Stimulated activated naive B cell treated with anti-CD40 and anti-IgM and Interleukin-4, amounts not matched to agents 10 μg/mL and 1 μg/mL and 100 μg/mL, for 72 hours (primary cell): Measurements from ENCODE around the gene CATSPER1.
"Not testable (repeated sequence)": the region's sequence is repeated elsewhere in the genome, so short reads cannot be mapped to it uniquely, and the experiment has no call there.

Experiments used
- ATAC-seq, 2 donors: fragments of 150-1000 bp; cut with Tn5 transposase; replicated peaks; 2 replicates each; pipeline ENCODE4 v1.10.0; 2021; ENCODE audit warnings: moderate library complexity in 1 of 2
- DNase-seq: peaks from one replicate; pipeline ENCODE4 v3.0.0; 2021
- H3K27ac Mint-ChIP-seq: one replicate; pipeline ENCODE4 v1.8.0; 2022; ENCODE audit warnings: mild to moderate bottlenecking, mixed read lengths
- H3K27me3 Mint-ChIP-seq, 2 donors: one replicate each; pipeline ENCODE4 v1.8.0; 2022; ENCODE audit warnings: mixed read lengths in 2 of 2
- H3K36me3 Mint-ChIP-seq, 2 donors: one replicate each; pipeline ENCODE4 v1.8.0; 2022; ENCODE audit warnings: mixed read lengths in 2 of 2, mild to moderate bottlenecking in 1 of 2
- H3K4me1 Mint-ChIP-seq, 2 donors: one replicate each; pipeline ENCODE4 v1.8.0; 2022; ENCODE audit warnings: mixed read lengths in 2 of 2, mild to moderate bottlenecking in 1 of 2
- H3K4me3 Mint-ChIP-seq, 2 donors: one replicate each; pipeline ENCODE4 v1.8.0; 2022; ENCODE audit warnings: mild to moderate bottlenecking in 2 of 2, mixed read lengths in 2 of 2, moderate library complexity in 1 of 2
- H3K9me3 Mint-ChIP-seq, 2 donors: one replicate each; pipeline ENCODE4 v1.8.0; 2022; ENCODE audit warnings: mixed read lengths in 2 of 2, mild to moderate bottlenecking in 1 of 2

Gene CATSPER1

DNA sequence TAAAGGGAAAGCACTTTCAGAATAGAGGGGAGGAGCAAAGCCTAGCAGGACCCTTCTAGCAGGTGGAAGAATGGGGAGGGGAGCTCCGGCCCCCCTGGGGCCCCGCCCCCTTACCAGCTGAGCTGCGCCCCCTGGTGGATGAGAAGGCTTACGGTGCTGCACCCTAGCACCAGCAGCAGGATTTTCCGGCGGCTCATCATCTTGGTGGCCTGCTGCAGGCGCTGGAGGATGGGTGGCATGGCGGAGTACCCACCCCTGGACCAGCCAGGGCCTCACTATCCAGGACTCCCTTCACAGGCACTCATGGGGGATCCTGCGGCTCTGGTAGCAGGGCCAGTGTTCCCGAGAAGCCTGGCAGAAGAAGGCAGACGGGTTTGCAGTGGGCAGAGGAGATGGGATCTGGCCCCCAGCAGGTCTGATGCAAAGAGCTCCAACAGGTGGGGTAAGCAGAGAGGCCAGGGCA, 18.9 kb upstream of the CATSPER1 start:
- H3K36me3 Mint-ChIP-seq = no peaks in the 10 kb centered on the region
- ATAC-seq (peak; percentile 96), DNase-seq (peak; percentile 65)
- peak overlapping the region; percentile 15 to 44 for H3K4me3 Mint-ChIP-seq
- H3K27ac Mint-ChIP-seq = no peak overlapping the region
- peaks cover 13 to 26% of the 10 kb centered on the region in 2 donors for H3K27me3 Mint-ChIP-seq
- H3K9me3 Mint-ChIP-seq = no peaks in the 10 kb centered on the region
- peaks cover 13 to 19% of the 10 kb centered on the region in 2 donors for H3K4me1 Mint-ChIP-seq

DNA sequence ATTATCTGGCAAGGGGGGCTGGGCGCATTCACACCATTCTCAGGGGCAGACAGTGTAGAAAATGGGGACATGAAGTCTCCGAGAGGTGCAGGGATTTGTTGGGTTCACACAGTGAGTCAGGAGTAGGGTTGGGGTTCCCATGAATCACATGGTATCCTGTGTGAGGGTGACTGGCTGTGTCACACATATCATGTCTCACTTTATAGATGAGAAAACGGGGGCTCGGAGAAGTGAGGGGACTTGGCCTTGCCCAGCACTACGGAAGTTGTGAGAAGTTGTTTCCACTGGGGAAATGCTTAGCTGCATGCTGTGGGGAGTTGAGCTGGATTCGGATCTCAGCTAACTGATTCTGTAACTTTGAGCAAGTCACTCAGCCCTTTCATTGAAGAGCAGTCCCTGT, 18.5 kb upstream of the CATSPER1 start:
- Mint-ChIP-seq H3K27ac (no peak overlapping the region), H3K4me1 (peaks cover 13 to 15% of the 10 kb centered on the region in 2 donors), H3K4me3 (peak overlapping the region; percentile 15 to 44), H3K36me3 (no peaks in the 10 kb centered on the region), H3K27me3 (peaks cover 13 to 26% of the 10 kb centered on the region in 2 donors), H3K9me3 (no peaks in the 10 kb centered on the region)
- DNase-seq (no peak), ATAC-seq (peak in 1 of 2 donors; percentile 7)

DNA sequence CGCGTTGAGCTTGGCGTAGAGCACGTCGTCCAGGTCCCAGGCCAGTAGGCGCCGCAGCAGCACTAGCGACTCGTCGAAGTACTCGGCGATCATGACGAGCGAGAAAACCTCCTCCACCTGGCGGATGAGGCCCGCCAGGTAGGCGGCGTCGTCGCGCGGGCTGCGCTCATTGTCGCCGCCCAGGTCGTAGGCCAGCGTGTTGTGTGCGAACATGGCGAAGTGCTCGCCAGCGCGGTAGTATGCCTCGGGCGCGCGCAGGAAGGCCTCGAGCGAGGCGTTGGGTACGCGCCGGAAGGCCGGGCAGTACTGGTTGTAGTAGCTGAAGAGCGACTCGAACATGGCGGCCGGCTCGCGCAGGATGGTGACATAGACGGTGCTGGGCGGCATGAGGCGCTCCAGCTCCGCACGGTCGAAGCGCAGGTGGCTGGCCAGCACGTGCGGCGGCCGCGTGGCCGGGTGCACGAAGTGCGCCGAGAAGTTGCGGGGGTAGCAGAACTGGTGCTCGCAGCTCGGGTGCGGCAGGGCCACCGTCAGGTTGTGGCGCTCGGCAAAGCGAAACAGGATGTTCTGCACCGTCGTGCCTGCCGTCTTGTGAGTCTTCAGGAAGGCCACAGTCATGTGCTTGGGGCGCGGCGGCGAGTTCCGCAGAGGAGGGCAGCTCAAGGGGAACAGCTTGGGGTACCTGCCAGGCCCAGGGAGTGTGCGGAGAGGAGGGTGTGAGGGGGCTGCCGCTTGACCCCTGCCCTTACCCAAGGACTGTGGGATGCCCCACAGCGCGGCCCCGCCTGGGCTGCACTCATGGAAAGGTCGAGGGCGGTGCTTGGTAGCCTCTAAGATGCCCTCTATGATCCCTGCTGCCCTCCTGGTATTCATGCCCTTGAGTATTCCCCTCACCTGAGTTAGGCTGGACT, 17.0 kb upstream of the CATSPER1 start:
- ATAC-seq (no peak), DNase-seq (no peak)
- Mint-ChIP-seq H3K36me3 (no peaks in the 10 kb centered on the region), H3K27me3 (peaks cover 7 to 13% of the 10 kb centered on the region in 2 donors), H3K27ac (no peak overlapping the region), H3K4me1 (peaks cover 10 to 15% of the 10 kb centered on the region in 2 donors), H3K9me3 (no peaks in the 10 kb centered on the region), H3K4me3 (no peak overlapping the region)

DNA sequence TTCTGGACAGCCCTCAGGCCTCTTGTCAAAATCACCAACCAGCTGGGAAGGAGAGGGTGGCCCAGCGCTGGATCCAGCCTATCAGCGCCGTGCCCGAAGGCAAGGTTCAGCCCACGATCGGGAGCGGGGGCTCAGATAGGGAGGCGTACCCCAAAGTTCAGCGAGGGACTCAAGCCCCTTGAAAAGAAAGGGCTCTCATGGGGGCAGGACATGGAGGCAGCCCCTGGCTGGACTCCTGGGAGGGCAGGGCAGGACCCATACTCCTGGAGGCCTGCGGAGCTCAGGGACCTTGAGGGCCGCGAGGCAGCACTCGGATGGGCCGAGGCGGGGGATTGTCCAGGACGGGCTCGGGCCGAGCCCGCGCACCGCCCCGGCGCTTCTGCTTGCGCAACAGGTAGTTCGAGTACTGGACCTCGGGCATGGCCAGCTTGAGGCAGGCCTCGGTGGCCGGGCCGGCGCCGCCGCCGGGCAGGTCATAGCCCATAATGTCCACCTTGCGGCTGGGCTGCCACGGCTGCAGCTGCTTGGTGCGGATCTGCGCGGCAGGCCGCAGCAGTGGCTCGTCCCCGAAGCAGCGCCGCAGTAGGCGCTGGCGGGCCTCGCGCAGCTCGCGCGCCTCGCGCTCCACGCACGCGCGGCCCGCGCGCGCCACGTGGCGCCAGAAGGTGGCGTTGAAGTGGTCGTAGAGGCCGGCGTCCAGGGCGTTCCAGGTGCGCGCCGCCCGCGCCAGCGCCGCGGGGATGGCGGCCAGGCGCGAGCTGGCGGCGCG, 16.1 kb upstream of the CATSPER1 start:
- Mint-ChIP-seq H3K27ac (no peak overlapping the region), H3K27me3 (peaks cover 8 to 10% of the 10 kb centered on the region in 2 donors), H3K4me1 (peaks cover 10 to 15% of the 10 kb centered on the region in 2 donors), H3K9me3 (no peaks in the 10 kb centered on the region), H3K4me3 (no peak overlapping the region), H3K36me3 (no peaks in the 10 kb centered on the region)
- no peak for DNase-seq
- no peak for ATAC-seq

DNA sequence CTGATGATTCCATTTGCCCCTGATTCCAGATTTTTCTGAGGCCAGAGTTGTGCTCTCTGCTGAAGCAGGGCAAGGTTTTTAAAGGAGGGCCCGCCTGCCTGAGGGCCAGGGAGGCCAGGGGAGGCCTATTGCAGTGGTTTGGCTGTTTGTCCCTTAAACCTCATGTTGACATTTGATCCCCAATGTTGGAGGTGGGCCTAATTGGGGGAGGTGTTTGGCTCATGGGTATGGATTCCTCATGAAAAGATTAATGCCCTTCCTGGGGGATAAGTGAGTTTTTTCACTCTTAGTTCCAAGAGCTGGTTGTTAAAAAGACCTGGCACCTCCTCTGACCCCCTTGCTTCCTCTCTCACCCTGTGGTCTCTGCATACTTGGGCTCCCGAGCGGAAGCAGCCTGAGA, 13.5 kb upstream of the CATSPER1 start:
- H3K9me3 Mint-ChIP-seq = no peaks in the 10 kb centered on the region

DNA sequence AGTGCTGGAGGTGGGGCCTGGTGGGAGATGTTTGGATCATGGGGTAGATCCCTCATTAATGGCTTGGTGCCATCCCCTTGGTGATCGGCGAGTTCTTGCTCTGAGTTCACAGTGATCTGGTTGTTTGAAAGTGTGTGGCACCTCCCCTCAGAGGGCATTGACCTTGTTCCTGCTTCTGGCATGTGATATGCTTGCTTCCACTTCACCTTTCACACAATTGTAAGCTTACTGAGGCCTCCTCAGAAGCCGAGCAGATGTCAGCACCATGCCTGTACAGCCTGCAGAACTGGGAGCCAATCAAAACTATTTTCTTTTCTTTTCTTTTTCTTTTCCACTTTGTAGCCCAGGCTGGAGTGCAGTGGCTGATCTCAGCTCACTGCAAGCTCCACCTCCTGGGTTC, 11.0 kb upstream of the CATSPER1 start:
- H3K36me3 Mint-ChIP-seq = no peaks in the 10 kb centered on the region
- no peaks in the 10 kb centered on the region for H3K4me1 Mint-ChIP-seq
- no peak overlapping the region for H3K4me3 Mint-ChIP-seq
- no peaks in the 10 kb centered on the region for H3K9me3 Mint-ChIP-seq
- DNase-seq (no peak), ATAC-seq (no peak)
- no peak overlapping the region for H3K27ac Mint-ChIP-seq
- peaks cover 19 to 27% of the 10 kb centered on the region in 2 donors for H3K27me3 Mint-ChIP-seq

More for the DNA sequence above, 13.5 kb upstream of the CATSPER1 start:
- Mint-ChIP-seq H3K4me3 (no peak overlapping the region), H3K36me3 (no peaks in the 10 kb centered on the region), H3K4me1 (peaks cover 2 to 5% of the 10 kb centered on the region in 2 donors), H3K27ac (no peak overlapping the region), H3K27me3 (peaks cover 15 to 23% of the 10 kb centered on the region in 2 donors)
- ATAC-seq = no peak
- DNase-seq = no peak

DNA sequence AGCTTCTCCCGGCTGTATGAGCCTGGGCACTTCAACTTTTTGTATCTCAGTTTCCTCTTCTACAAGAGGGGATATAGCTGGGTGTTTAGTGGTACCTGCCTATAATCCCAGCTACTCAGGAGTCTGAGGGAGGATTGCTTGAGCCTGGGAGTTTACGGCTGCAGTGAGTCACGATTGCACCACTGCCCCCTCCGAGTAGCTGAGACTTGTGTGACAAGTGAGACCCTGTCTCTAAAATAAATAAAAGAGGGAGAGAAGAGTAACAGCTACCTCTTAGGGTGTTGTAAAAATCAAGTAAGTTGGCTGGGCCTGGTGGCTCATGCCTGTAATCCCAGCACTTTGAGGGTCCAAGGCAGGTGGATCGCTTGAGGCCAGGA, 10.0 kb upstream of the CATSPER1 start:
- Mint-ChIP-seq H3K4me3 (no peak overlapping the region), H3K4me1 (no peaks in the 10 kb centered on the region), H3K9me3 (no peaks in the 10 kb centered on the region), H3K36me3 (no peaks in the 10 kb centered on the region), H3K27me3 (peaks cover 19 to 27% of the 10 kb centered on the region in 2 donors), H3K27ac (no peak overlapping the region)
- ATAC-seq (no peak), DNase-seq (no peak)

DNA sequence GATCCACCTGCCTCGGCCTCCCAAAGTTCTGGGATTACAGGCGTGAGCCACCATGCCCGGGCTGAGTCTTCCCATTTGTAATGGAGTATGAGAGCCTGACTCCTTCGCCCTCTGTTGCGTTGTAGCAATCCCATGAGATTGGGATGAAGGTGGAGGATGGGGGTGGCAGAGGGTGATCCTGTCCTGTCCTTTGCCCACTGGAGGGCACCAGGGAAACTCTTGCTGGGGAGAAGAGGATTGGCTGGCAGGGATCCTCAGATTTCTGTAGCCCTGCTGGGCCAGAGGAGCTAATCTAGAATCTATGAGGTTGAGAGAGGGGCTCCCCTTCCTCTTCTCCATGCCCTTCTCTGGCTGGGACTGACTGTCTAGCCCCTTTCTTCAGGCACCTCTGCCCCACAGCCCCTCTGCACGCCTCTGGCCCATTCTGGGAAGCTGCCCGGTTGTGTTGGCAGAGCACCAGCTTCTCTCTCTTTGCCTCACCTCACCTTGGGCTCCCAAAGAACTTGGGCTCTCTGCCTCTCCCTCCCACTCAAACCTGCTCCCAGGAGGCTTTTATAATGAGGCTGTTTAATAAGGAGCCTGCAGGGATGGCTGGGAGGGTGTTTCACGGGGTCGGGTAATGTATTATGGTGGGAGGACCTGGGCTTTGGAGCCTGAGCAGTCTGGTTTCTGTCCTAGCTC, 9.5 kb upstream of the CATSPER1 start:
- Mint-ChIP-seq H3K36me3 (no peaks in the 10 kb centered on the region), H3K4me3 (no peak overlapping the region), H3K4me1 (no peaks in the 10 kb centered on the region), H3K27ac (no peak overlapping the region), H3K9me3 (no peaks in the 10 kb centered on the region), H3K27me3 (peaks cover 19 to 27% of the 10 kb centered on the region in 2 donors)
- ATAC-seq = no peak
- no peak for DNase-seq

DNA sequence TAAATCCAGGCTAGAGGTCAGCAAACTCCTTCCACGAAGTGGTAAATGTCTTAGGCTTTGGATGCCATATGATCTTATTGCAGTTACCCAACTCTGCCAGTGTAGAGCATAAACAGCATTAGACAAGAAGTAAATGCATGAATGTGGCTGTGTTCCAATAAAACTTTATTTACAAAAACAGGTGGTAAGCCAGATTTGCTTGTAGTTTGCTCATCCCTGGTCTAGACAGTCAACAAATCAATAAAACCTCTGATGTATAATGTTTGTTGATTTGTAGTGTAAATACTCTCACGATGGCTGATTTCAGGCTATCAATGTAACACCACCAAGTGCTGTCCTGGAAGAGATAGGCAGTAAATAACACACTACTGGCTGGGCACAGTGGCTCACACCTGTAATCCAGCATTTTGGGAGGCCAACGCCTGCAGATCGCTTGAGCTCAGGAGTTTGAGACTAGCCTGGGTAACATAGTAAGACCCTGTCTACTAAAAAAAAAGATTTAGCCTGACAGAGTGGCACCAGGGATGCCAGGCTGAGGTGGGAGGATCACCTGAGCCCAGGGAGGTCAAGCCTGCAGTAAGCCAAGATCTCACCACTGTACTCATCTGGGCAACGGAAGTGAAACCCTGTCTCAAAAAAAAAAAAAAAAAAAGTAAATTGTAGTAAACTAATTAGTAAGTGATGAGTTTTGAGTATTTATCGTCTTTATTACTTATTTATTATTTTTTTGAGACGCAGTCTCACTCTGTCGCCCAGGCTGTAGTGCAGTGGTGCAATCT, 6.9 kb upstream of the CATSPER1 start:
- Mint-ChIP-seq H3K4me3 (no peak overlapping the region), H3K27me3 (peaks cover 15 to 32% of the 10 kb centered on the region in 2 donors), H3K36me3 (no peaks in the 10 kb centered on the region), H3K27ac (no peak overlapping the region), H3K9me3 (no peaks in the 10 kb centered on the region), H3K4me1 (no peaks in the 10 kb centered on the region)
- DNase-seq (no peak), ATAC-seq (no peak)

DNA sequence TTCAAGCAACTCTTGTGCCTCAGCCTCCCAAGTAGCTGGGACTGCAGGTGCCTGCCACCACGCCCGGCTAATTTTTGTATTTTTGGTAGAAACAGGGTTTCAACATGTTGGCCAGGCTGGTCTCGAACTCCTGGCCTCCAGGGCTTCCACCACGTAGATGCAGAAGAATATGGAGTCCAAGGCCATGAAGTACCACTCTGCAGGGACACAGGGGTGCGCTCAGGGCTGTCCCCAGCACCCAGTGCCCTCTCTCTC, 3.2 kb downstream of the CATSPER1 start:
- peaks cover 10 to 23% of the 10 kb centered on the region in 2 donors for H3K27me3 Mint-ChIP-seq
- H3K9me3 Mint-ChIP-seq, H3K36me3 Mint-ChIP-seq, H3K4me3 Mint-ChIP-seq, DNase-seq, H3K27ac Mint-ChIP-seq, ATAC-seq: not testable (repeated sequence)
- H3K4me1 Mint-ChIP-seq = peaks cover 10 to 23% of the 10 kb centered on the region in 2 donors

DNA sequence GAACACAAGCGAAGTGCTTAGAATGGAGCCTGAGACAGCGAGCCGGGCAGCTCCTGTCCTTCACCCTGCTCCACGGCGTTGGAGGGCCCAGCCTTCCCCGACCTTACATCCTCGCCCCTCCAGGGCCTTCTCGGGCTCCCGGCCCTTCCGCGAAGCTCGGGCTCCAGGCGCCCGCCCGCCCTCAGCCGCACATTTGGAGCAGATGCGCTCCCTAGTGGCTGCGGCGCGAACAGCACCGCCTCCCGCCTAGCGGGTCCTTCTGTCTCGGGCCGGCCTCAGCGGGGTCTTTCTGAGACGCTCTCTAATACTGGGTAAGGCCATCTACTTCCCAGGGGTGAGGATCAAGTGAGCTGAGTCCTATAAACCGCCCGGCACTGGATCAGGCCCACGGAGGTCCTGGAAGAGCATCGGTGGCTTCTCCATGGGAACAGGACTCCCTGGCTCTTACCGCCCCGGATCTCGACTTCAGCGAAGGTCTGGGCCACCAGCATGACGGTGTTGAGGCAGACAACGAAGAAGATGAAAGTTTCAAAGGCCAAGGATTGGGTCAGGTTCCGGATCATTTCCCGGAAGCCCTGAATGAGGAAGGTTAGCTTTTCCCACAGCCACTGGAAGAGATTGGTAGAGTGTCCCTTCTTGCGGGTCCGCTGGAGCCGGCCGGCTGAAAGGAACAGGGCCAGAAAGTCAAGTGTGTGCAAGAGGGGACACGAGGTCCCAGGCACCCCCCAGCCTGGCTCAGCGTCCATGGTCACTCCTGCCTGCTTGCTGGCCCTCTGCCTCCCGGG, 3.7 kb downstream of the CATSPER1 start:
- DNase-seq = peak; percentile 60
- Mint-ChIP-seq H3K27ac (no peak overlapping the region), H3K4me1 (peaks cover 10 to 23% of the 10 kb centered on the region in 2 donors), H3K27me3 (peaks cover 10 to 21% of the 10 kb centered on the region in 2 donors), H3K9me3 (no peaks in the 10 kb centered on the region), H3K4me3 (peak overlapping the region; percentile 43 to 62), H3K36me3 (no peaks in the 10 kb centered on the region)
- peak; percentile 87 to 90 for ATAC-seq

DNA sequence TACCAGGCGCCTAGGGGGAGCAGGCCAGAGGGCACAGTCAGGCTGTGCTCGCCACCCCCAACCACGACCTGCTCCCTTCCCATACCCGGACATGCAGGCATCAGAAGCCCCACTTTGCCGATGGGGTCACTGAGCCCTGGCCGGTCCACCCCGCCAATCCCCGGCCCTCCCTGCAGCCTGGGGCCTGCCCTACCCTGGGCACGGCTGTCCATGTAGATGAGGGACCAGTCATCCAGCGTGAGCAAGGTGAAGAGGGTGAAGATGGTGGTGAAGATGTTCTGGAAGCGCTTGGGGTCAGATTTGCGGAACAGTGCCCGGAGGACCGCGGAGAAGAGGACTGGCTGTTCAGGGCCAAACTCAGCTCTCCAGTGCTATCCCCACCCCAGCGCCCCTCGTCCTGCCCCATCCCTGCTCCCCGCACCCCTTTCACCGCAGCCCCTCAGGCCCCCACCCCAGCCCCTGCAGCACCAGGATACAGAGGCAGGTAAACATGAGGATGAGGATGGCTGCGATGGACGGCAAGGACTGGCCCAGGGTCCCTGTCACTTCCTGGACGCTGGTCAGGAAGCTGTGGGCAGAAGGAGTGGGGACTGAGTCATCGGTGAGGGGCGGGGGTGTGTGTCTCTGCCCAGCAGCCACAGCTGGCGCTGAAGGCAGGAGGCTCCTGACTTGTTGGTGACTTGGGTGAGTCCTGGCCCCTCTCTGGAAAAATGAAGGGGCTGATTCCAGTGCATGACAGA, 5.5 kb downstream of the CATSPER1 start:
- Mint-ChIP-seq H3K4me1 (peaks cover 10 to 27% of the 10 kb centered on the region in 2 donors), H3K4me3 (no peak overlapping the region), H3K9me3 (no peaks in the 10 kb centered on the region), H3K27ac (no peak overlapping the region), H3K27me3 (peaks cover 10 to 21% of the 10 kb centered on the region in 2 donors), H3K36me3 (no peaks in the 10 kb centered on the region)
- DNase-seq (no peak), ATAC-seq (peak in 1 of 2 donors; percentile 32)

DNA sequence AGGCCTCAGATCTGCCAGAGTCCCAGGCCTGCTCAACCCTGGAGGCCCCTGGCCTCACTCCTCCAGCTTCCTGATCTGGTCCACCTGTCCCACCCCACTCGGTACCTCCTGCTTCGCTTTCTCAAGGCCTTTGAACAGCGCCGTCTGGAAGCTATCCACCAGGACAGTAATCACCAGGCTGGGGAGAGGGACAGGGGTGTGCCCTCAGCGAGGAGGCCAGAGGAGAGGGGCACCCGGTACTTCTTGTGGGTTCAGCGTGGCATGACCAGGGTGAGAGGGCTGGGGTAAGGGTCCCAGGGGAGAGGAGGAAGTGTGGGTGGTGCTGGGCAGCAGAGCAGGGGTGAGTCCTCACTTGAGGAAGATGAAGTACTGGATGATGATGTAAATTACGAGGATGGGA, 6.1 kb downstream of the CATSPER1 start:
- DNase-seq = no peak
- Mint-ChIP-seq H3K27ac (no peak overlapping the region), H3K4me3 (no peak overlapping the region), H3K36me3 (no peaks in the 10 kb centered on the region), H3K9me3 (no peaks in the 10 kb centered on the region), H3K27me3 (peaks cover 7 to 21% of the 10 kb centered on the region in 2 donors), H3K4me1 (peaks cover 10 to 27% of the 10 kb centered on the region in 2 donors)
- ATAC-seq = no peak
